NCI-H1092 (cell line): ENCODE results near the gene MLN.
"Not testable (repeated sequence)": the region's sequence is repeated elsewhere in the genome, so short reads cannot be mapped to it uniquely, and the experiment has no call there.

Experiments used
- DNase-seq: peaks from one replicate; lab custom pipeline; 2025; lab: John Stamatoyannopoulos, UW

The MLN gene

GRCh38 chr6:33834401-33835392 is 30.9 kb upstream of the MLN start:
- no peak for DNase-seq

GRCh38 chr6:33833599-33833998 is 29.8 kb upstream of the MLN start:
- DNase-seq, result no peak

DNA sequence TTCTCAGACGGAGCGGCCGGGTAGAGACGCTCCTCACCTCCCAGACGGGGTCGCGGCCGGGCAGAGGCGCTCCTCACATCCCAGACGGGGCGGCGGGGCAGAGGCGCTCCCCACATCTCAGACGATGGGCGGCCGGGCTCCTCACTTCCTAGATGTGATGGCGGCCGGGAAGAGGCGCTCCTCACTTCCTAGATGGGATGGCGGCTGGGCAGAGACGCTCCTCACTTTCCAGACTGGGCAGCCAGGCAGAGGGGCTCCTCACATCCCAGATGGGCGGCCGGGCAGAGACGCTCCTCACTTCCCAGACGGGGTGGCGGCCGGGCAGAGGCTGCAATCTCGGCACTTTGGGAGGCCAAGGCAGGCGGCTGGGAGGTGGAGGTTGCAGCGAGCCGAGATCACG is 29.0 kb upstream of the MLN start:
- not testable (repeated sequence) for DNase-seq

GRCh38 chr6:33831725-33832124 is 27.9 kb upstream of the MLN start:
- DNase-seq, result not testable (repeated sequence)

- DNase-seq, result no peak
Observed at GRCh38 chr6:33830635-33831240, 26.9 kb upstream of the MLN start.

DNA sequence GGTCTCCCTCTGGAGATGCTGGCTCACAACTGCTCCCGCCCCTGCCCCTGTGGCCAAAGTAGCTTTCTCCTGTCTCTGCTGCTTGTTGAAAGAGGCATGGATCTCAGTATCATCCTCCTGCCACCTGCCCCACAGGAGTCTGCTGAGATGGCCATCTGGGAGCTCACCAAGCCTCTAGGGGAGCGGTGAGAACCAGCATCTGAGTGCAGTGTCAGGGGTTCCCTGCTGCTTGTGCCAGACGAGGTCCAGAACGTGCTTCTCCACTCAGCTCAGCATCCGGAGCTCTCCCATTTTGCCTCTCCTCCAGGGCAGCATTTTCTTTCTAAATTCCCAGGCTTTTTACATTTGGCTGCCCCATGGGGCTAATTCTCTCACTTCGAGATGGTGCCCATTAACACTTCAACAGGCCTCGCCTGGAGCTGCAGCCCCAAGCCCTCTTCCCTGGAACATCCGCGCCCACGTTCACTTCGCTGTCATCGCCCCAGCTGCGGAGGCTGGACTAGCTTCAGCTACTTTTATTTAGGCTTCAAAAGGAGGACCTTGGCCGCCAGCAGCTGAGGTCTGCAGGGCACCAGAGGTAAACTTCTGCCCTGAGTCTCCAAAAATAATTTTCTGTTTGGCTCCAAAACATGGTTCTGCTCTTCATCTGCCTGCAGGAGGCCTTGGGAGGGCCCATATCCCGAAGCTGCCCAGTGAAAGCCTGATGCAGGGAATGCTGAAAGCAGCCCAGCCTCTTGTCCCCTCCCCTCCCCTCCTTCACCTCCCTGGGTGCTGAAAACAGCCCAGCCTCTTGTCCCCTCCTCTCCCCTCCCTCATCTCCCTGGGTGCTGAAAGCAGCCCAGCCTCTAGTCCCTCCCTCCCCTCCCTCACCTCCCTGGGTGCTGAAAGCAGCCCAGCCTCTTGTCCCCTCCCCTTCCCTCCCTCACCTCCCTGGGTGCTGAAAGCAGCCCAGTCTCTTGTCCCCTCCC is 25.2 kb upstream of the MLN start:
- DNase-seq, result no peak

- DNase-seq, result no peak
Observed at GRCh38 chr6:33828452-33828763, 24.6 kb upstream of the MLN start.

DNA sequence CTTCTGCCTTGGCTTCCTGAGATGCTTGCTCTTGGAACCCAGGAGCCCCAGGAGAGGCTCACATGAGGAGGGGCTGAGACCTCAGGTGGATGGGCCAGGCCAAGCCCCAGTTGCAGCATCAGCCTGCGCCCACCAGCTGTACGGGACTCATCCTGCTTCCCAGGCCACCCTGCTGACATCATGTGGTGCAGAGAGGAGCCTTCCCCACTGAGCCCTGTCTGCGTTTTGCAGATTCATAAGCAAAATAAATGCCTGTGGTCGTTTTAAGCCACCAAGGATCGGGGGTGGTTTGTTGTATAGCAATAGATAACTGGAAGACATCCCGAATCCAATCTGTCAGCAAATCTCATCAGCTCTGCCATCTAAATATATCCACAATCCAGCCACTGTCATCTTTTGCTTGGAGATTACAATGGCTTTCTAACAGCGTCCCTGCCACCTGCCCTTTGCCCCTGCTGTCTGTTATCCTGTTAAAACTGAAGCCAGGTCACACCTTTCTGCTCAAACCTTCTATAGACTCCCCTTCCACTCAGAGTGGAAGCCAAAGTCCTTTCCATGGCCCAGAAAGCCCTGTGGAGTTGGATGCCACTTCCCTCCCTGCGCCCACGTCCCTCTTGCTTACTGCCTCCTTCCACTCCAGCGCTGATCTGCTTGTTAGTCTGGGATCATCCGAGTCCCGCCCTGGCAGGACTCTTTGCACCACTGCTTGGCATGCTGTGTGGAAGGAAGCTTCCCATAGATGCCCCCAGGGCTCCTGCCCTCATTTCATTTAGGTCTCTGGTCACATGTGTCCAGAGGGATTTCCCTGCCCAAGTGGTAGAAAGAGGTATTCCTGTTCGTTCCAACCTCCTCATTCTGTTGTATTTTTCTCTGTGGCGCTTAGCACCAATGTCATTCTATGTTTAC is 24.0 kb upstream of the MLN start:
- DNase-seq, result no peak

DNA sequence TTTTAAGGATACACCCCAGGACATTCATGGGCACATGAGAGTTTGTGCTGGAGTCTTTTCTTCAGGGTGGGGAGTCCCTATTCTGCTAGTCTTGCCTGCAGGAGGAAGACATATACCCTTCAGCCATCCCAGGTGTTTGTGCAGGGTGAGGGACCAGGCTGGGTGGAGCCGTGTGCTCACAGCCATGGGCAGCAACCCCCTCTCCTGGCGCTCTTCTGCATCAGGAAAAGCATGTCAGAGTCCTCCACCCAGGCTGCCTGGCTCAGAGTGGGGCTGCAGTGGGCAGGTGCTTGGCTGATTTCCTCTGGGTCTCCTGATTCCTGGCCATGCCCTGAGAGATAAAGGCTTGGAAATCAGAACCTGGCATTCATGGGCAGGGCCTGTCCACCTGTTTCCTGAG is 22.7 kb upstream of the MLN start:
- no peak for DNase-seq

DNA sequence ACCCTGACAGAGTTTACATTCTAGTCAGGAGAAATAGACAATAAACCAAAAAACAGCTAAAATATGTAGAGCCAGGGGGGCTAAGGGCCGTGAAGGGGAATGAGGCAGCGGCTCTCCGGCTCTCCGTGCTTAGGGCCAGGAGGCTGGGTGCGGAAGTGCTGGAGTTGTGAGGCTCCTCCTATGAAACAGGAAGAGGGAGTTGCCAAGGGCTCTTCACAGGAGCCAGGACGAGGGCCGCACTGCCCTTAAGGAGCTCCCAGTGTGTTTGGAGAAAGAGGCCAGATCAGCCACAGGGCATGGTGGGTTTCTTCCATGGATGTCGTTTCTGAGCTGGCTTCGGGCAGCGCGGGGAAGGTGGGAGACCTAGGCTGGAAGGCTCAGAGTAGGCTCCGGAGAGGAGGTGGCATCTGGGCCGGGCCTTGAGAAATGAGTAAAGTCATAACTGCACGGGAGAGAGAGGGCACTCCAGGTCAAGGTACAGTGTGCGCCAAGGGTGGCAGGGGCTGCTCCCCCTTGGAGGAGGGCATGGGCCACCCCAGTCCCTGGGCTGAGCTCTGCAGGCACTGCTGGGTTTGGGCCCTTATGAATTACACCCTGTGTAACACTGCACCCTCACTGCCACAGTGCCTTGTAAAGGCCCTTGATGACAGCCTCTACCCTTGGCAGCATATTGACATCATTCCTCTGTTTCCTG is 20.8 kb upstream of the MLN start:
- no peak for DNase-seq

- no peak for DNase-seq
Observed at GRCh38 chr6:33823806-33824205, 20.0 kb upstream of the MLN start.

DNA sequence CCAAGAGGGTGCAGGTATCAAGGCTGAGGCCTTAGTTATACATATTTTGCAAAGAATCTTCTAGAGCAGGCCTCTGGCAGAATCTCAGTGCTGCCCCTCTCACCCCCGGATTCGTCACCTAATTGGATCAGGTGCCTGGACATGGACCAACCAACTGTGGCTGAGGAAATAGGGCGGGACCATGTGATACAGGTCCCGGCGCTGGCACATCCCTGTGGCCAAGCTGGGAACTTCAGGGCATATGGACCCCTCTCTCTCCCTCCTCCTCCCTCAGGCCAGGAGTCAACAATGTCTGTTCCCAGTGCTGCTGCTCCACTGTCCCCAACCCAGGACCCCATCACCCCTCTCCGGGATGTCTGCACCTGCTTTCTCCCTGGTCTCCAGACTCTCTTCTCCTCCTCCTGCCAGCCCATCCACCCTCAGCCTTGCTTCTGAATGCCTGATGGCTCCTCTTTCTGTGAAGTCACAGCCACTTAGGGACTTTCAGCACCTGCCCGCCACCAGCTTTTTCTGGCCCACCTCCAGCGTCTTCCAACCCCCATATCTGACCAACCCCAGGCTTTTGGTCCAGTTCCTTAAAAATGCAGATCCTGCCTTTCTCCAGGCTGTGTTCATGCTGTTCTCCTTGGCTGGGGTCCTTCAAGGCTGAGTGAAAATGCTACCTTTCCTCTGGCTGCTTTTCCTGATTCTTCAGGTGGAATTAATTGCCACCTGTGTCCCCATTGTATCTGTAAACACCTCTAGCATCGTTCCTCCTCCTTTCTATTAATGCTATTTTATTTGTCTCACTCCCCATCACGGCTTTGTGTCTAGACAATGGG is 19.0 kb upstream of the MLN start:
- DNase-seq, result no peak

DNA sequence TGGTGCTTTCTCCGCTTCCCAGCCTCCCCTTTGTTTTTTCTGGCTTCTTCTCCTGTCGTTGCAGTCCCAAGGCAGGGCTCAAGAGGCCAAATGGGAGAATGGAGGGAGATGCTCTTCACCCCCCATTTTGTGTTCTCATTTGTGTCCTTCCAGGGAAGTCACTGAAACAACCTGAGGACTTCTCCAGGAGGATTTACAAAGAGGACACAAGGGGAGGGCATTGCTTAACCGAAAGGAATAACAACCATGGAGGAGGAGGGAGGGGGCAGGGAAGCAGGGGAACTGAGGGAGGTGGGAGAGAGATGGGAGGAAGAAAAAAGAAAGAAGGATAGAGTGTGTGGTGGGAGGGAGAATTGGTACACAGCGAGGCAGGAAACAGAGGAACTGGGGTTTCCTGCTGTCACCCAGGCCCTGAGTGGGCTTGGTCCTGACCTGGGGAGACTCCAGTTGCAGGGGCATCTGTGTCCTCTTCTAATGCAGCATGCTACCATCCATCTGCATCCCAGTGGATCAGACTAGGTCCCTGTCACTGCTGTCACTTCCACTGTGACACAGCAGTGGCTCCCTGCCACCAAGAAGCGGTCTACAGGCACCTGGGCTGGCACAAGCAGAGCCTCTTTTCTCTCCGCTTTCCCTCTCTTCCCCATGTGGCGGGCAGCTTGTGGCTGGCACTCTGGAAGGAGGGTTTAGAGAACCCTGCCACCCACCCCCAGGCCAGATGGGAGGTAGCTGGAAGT is 17.1 kb upstream of the MLN start:
- DNase-seq, result no peak

- DNase-seq, result no peak
Observed at GRCh38 chr6:33820243-33820642, 16.4 kb upstream of the MLN start.

GRCh38 chr6:33819021-33819420 is 15.2 kb upstream of the MLN start:
- DNase-seq, result no peak

GRCh38 chr6:33818293-33818692 is 14.5 kb upstream of the MLN start:
- DNase-seq, result no peak

DNA sequence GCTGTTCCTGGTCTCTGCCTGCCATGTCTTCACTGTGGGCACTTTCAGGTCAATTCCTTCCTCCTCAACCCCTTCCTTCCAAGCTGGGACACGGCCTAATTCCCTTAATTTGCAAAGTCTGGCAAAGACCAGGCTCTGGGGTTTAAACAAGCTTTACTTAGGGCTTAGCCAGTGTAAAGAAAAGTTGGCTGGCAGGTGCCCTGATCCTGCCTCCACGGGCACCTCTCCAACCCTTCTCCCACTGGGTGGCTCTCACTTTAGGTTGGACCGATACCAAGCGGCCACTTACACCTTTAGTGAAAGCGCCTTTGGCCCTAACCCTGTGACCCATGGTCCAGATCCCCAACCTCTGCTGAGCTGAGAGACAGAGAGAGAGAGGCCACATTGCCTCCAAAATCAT is 13.7 kb upstream of the MLN start:
- DNase-seq, result peak; percentile 19

- no peak for DNase-seq
Observed at GRCh38 chr6:33816911-33817310, 13.1 kb upstream of the MLN start.

GRCh38 chr6:33815854-33816253 is 12.1 kb upstream of the MLN start:
- peak; percentile 14 for DNase-seq
